HEK293 (cell line): Measurements from ENCODE around the gene ZNF593OS.

Source experiments
- FEZF1 ChIP-seq: fragments of 450-650 bp; formaldehyde crosslinking; IDR thresholded peaks from 2 replicates; pipeline ENCODE4 v1.5.1; 2016; ENCODE audit warnings: missing biosample characterization, missing genetic modification characterization
- KLF16 ChIP-seq: fragments of 450-650 bp; formaldehyde crosslinking; IDR thresholded peaks from 2 replicates; pipeline ENCODE4 v1.5.1; 2017; ENCODE audit warnings: missing biosample characterization, missing genetic modification characterization
- MZF1 ChIP-seq: fragments of 450-650 bp; formaldehyde crosslinking; IDR thresholded peaks from 2 replicates; pipeline ENCODE4 v1.5.1; 2017; ENCODE audit warnings: missing biosample characterization, missing genetic modification characterization, borderline replicate concordance
- PRDM1 ChIP-seq: fragments of 450-650 bp; formaldehyde crosslinking; IDR thresholded peaks from 2 replicates; pipeline ENCODE4; 2016; ENCODE audit warnings: missing biosample characterization, missing genetic modification characterization
- REPIN1 ChIP-seq: fragments of 450-650 bp; formaldehyde crosslinking; IDR thresholded peaks from 2 replicates; pipeline ENCODE4 v1.5.1; 2017; ENCODE audit warnings: missing biosample characterization, missing genetic modification characterization, low read depth
- SCRT2 ChIP-seq: fragments of 450-650 bp; formaldehyde crosslinking; IDR thresholded peaks from 2 replicates; pipeline ENCODE4 v1.5.1; 2016; ENCODE audit warnings: missing biosample characterization, missing genetic modification characterization
- WT1 ChIP-seq: fragments of 450-650 bp; formaldehyde crosslinking; IDR thresholded peaks from 2 replicates; pipeline ENCODE4 v1.5.1; 2016; ENCODE audit warnings: missing biosample characterization, missing genetic modification characterization
- ZFP69B ChIP-seq: fragments of 450-650 bp; formaldehyde crosslinking; IDR thresholded peaks from 2 replicates; pipeline ENCODE4 v1.5.1; 2016; ENCODE audit warnings: missing biosample characterization, missing genetic modification characterization
- ZNF121 ChIP-seq: fragments of 450-650 bp; formaldehyde crosslinking; IDR thresholded peaks from 2 replicates; pipeline ENCODE4 v1.5.1; 2016; ENCODE audit warnings: missing biosample characterization, missing genetic modification characterization
- ZNF16 ChIP-seq: fragments of 450-650 bp; formaldehyde crosslinking; IDR thresholded peaks from 2 replicates; pipeline ENCODE4 v1.5.1; 2016; ENCODE audit warnings: low read depth, missing biosample characterization, missing genetic modification characterization
- ZNF19 ChIP-seq: fragments of 450-650 bp; formaldehyde crosslinking; IDR thresholded peaks from 2 replicates; pipeline ENCODE4; 2016; ENCODE audit warnings: missing biosample characterization, missing genetic modification characterization, low read depth
- ZNF341 ChIP-seq: fragments of 450-650 bp; formaldehyde crosslinking; IDR thresholded peaks from 2 replicates; pipeline ENCODE4; 2016; ENCODE audit warnings: low read depth, missing biosample characterization, missing genetic modification characterization
- ZNF423 ChIP-seq: fragments of 450-650 bp; formaldehyde crosslinking; IDR thresholded peaks from 2 replicates; pipeline ENCODE4 v1.5.1; 2016; ENCODE audit warnings: missing biosample characterization, missing genetic modification characterization
- ZNF600 ChIP-seq: fragments of 450-650 bp; formaldehyde crosslinking; IDR thresholded peaks from 2 replicates; pipeline ENCODE4 v1.5.1; 2016; ENCODE audit warnings: missing biosample characterization, missing genetic modification characterization
- ZNF626 ChIP-seq: fragments of 450-650 bp; sonication (Bioruptor Pico); formaldehyde crosslinking; IDR thresholded peaks from 2 replicates; pipeline ENCODE4 v1.5.1; 2018; ENCODE audit warnings: missing biosample characterization, missing genetic modification characterization, inconsistent platforms
- ZNF658 ChIP-seq: fragments of 450-650 bp; formaldehyde crosslinking; IDR thresholded peaks from 2 replicates; pipeline ENCODE4; 2016; ENCODE audit warnings: missing biosample characterization, missing genetic modification characterization
- ZNF660 ChIP-seq: fragments of 450-650 bp; IDR thresholded peaks from 2 replicates; pipeline ENCODE4 v1.5.1; 2018; ENCODE audit warnings: missing biosample characterization, mild to moderate bottlenecking, missing genetic modification characterization
- ZNF701 ChIP-seq: fragments of 450-650 bp; formaldehyde crosslinking; IDR thresholded peaks from 2 replicates; pipeline ENCODE4 v1.5.1; 2016; ENCODE audit warnings: missing biosample characterization, missing genetic modification characterization
- ZNF76 ChIP-seq: fragments of 450-650 bp; formaldehyde crosslinking; IDR thresholded peaks from 2 replicates; pipeline ENCODE4; 2016; ENCODE audit warnings: low read depth, missing biosample characterization, missing genetic modification characterization, borderline replicate concordance
- ZNF830 ChIP-seq: fragments of 450-650 bp; IDR thresholded peaks from 2 replicates; pipeline ENCODE4 v1.5.0; 2018; ENCODE audit warnings: missing biosample characterization, missing genetic modification characterization, low read depth, mild to moderate bottlenecking, moderate library complexity
- TF ChIP-seq, protein P1 (sequence below): fragments of 450-650 bp; formaldehyde crosslinking; IDR thresholded peaks from 2 replicates; pipeline ENCODE4 v1.5.1; 2017; ENCODE audit warnings: missing biosample characterization, missing genetic modification characterization
- TF ChIP-seq, protein P2 (sequence below): fragments of 450-650 bp; formaldehyde crosslinking; IDR thresholded peaks from 2 replicates; pipeline ENCODE4 v1.5.1; 2016; ENCODE audit warnings: missing biosample characterization, missing genetic modification characterization
- TF ChIP-seq, protein P3 (sequence below): fragments of 450-650 bp; formaldehyde crosslinking; IDR thresholded peaks from 2 replicates; pipeline ENCODE4 v1.5.1; 2016; ENCODE audit warnings: missing biosample characterization, missing genetic modification characterization
- TF ChIP-seq, protein P4 (sequence below): fragments of 450-650 bp; formaldehyde crosslinking; IDR thresholded peaks from 2 replicates; pipeline ENCODE4 v1.5.1; 2016; ENCODE audit warnings: missing biosample characterization, missing genetic modification characterization
- TF ChIP-seq, protein P5 (sequence below): fragments of 450-650 bp; formaldehyde crosslinking; IDR thresholded peaks from 2 replicates; pipeline ENCODE4 v1.5.1; 2016; ENCODE audit warnings: missing biosample characterization, missing genetic modification characterization
- TF ChIP-seq, protein P6 (sequence below): fragments of 450-650 bp; formaldehyde crosslinking; IDR thresholded peaks from 2 replicates; pipeline ENCODE4 v1.5.1; 2016; ENCODE audit warnings: missing biosample characterization, missing genetic modification characterization

The ZNF593OS gene

DNA sequence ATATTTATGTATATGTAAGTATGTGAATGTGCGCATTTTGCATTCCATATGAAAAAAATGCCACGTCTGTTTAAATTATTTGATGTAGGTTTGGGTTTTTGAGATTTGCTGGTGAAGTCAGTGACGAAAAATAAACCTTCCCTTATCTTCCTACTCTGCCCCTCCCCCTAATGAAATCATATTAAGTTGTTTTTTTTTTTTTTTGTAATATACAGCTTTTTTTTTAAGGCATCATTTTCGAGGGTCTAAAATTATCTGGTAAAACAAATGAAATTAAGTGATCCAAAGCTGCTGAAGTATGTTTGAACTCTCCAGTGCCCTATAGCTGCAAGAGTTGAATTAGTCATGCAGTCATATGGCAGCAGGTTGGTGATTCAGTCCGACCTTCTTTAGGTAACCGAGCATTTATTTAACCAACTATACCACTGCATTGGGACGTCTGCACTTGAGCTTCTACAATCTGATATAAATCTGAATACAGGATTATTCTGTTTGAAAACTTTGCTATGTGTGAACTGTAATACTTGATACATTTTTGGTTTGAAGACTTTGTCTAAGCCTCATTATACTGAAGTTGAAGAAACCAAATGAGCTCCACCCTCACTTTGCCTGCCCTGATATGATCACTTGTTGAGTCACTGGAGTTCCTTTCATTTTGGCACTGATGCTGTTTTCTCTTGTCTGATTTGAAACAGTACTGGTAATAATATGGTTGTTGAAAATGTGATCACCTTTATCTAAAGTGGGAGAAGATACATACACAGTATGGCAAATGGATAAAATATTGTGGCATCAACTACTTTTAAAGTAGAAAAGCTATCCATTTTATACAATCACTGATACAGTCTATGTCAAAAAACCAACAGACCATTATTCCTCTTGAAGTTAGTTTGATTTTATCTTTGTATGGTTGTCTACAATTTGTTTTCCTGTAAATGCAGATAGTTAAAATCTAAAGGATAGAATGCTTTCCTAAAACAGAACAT, 48.4 kb downstream of the ZNF593OS start (continued):
- TF ChIP-seq ZNF423 = no peak
- TF ChIP-seq REPIN1 (tag by site-specific recombination) = no peak
- 0 out of 2 replicates have a peak, but pooled peaks have one; percentile 21 for TF ChIP-seq ZNF600 (tag by site-specific recombination)
- TF ChIP-seq KLF16 (tag by site-specific recombination) = no peak
- TF ChIP-seq, protein P1, sequence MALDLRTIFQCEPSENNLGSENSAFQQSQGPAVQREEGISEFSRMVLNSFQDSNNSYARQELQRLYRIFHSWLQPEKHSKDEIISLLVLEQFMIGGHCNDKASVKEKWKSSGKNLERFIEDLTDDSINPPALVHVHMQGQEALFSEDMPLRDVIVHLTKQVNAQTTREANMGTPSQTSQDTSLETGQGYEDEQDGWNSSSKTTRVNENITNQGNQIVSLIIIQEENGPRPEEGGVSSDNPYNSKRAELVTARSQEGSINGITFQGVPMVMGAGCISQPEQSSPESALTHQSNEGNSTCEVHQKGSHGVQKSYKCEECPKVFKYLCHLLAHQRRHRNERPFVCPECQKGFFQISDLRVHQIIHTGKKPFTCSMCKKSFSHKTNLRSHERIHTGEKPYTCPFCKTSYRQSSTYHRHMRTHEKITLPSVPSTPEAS (tag by site-specific recombination) = no peak
- TF ChIP-seq PRDM1 (tag by site-specific recombination) = peak; percentile 53; the same call in 1 of the 2 replicates
- TF ChIP-seq, protein P2, sequence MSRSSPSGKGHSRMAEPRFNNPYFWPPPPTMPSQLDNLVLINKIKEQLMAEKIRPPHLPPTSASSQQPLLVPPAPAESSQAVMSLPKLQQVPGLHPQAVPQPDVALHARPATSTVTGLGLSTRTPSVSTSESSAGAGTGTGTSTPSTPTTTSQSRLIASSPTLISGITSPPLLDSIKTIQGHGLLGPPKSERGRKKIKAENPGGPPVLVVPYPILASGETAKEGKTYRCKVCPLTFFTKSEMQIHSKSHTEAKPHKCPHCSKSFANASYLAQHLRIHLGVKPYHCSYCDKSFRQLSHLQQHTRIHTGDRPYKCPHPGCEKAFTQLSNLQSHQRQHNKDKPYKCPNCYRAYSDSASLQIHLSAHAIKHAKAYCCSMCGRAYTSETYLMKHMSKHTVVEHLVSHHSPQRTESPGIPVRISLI = no peak
- TF ChIP-seq ZNF701 (tag by site-specific recombination) = no peak
- TF ChIP-seq, protein P3, sequence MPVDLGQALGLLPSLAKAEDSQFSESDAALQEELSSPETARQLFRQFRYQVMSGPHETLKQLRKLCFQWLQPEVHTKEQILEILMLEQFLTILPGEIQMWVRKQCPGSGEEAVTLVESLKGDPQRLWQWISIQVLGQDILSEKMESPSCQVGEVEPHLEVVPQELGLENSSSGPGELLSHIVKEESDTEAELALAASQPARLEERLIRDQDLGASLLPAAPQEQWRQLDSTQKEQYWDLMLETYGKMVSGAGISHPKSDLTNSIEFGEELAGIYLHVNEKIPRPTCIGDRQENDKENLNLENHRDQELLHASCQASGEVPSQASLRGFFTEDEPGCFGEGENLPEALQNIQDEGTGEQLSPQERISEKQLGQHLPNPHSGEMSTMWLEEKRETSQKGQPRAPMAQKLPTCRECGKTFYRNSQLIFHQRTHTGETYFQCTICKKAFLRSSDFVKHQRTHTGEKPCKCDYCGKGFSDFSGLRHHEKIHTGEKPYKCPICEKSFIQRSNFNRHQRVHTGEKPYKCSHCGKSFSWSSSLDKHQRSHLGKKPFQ (tag by site-specific recombination) = no peak
- TF ChIP-seq, protein P4, sequence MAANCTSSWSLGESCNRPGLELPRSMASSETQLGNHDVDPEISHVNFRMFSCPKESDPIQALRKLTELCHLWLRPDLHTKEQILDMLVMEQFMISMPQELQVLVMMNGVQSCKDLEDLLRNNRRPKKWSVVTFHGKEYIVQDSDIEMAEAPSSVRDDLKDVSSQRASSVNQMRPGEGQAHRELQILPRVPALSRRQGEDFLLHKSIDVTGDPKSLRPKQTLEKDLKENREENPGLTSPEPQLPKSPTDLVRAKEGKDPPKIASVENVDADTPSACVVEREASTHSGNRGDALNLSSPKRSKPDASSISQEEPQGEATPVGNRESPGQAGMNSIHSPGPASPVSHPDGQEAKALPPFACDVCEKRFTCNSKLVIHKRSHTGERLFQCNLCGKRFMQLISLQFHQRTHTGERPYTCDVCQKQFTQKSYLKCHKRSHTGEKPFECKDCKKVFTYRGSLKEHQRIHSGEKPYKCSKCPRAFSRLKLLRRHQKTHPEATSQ (tag by site-specific recombination) = no peak
- TF ChIP-seq ZNF830 (tag by site-specific recombination) = no peak
- no peak for TF ChIP-seq ZNF341 (tag by site-specific recombination)
- no peak for TF ChIP-seq ZNF76 (tag by site-specific recombination)
- no peak for TF ChIP-seq ZNF658 (tag by site-specific recombination)
- no peak for TF ChIP-seq ZNF121 (tag by site-specific recombination)
- no peak for TF ChIP-seq ZNF19 (tag by site-specific recombination)
- TF ChIP-seq SCRT2 = peak; percentile 96
- TF ChIP-seq, protein P5, sequence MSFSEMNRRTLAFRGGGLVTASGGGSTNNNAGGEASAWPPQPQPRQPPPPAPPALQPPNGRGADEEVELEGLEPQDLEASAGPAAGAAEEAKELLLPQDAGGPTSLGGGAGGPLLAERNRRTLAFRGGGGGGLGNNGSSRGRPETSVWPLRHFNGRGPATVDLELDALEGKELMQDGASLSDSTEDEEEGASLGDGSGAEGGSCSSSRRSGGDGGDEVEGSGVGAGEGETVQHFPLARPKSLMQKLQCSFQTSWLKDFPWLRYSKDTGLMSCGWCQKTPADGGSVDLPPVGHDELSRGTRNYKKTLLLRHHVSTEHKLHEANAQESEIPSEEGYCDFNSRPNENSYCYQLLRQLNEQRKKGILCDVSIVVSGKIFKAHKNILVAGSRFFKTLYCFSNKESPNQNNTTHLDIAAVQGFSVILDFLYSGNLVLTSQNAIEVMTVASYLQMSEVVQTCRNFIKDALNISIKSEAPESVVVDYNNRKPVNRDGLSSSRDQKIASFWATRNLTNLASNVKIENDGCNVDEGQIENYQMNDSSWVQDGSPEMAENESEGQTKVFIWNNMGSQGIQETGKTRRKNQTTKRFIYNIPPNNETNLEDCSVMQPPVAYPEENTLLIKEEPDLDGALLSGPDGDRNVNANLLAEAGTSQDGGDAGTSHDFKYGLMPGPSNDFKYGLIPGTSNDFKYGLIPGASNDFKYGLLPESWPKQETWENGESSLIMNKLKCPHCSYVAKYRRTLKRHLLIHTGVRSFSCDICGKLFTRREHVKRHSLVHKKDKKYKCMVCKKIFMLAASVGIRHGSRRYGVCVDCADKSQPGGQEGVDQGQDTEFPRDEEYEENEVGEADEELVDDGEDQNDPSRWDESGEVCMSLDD (tag by site-specific recombination) = no peak
- TF ChIP-seq MZF1 (tag by site-specific recombination) = no peak
- TF ChIP-seq ZNF660 (tag by site-specific recombination) = no peak
- TF ChIP-seq, protein P6, sequence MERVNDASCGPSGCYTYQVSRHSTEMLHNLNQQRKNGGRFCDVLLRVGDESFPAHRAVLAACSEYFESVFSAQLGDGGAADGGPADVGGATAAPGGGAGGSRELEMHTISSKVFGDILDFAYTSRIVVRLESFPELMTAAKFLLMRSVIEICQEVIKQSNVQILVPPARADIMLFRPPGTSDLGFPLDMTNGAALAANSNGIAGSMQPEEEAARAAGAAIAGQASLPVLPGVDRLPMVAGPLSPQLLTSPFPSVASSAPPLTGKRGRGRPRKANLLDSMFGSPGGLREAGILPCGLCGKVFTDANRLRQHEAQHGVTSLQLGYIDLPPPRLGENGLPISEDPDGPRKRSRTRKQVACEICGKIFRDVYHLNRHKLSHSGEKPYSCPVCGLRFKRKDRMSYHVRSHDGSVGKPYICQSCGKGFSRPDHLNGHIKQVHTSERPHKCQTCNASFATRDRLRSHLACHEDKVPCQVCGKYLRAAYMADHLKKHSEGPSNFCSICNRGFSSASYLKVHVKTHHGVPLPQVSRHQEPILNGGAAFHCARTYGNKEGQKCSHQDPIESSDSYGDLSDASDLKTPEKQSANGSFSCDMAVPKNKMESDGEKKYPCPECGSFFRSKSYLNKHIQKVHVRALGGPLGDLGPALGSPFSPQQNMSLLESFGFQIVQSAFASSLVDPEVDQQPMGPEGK (tag by site-specific recombination) = no peak
- no peak for TF ChIP-seq ZNF626
- no peak for TF ChIP-seq ZFP69B
- TF ChIP-seq WT1 (tag by site-specific recombination) = no peak
- no peak for TF ChIP-seq ZNF16 (tag by site-specific recombination)
- TF ChIP-seq FEZF1 (tag by site-specific recombination) = peak; percentile 41; the same call in 1 of the 2 replicates
